HG03432 (cell line): Measurements from ENCODE around the gene UFD1.

ENCODE experiments used
- ATAC-seq: cut with Tn5 transposase; IDR thresholded peaks from one replicate; pipeline ENCODE4 v1.9.1; 2021; ENCODE audit warnings: mild to moderate bottlenecking, moderate library complexity; ENCODE audit not compliant: unreplicated experiment

UFD1 gene

GRCh38 chr22:19497245-19497644 is 18.3 kb upstream of the UFD1 start:
- ATAC-seq = no peak

GRCh38 chr22:19496324-19496630 is 17.3 kb upstream of the UFD1 start:
- ATAC-seq = no peak

DNA sequence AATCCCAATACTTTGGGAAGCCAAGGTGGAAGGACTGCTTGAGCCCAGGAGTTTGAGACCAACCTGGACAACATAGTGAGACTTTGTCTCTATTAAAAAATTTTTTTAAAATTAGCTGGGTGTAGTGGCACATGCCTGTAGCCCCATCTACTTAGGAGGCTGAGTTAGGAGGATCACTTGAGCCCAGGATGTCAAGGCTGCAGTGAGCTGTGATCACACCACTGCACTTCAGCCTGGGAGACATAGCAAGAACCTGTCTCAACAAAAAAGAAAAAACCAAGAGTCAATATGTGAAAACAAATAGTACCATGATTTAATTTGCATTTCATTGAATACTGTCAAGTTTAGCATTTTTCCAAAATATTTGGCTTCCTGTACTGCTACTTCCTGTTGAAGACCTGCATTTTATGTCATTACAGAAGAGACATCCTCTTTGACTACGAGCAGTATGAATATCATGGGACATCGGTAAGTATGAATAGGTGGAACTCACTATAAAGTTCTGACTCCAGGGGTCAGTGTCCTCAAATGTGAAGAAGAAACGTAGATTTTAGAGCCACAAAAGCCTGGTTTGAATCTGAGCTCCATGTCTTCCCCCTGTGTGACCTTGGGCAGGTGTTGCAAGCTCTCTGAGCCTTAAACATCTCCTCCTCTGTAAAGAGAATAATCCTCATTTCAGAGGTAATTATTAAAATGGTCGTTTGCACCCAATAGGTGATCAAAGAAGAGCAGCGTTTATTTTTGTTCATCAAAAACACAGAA is 16.8 kb upstream of the UFD1 start:
- no peak for ATAC-seq

DNA sequence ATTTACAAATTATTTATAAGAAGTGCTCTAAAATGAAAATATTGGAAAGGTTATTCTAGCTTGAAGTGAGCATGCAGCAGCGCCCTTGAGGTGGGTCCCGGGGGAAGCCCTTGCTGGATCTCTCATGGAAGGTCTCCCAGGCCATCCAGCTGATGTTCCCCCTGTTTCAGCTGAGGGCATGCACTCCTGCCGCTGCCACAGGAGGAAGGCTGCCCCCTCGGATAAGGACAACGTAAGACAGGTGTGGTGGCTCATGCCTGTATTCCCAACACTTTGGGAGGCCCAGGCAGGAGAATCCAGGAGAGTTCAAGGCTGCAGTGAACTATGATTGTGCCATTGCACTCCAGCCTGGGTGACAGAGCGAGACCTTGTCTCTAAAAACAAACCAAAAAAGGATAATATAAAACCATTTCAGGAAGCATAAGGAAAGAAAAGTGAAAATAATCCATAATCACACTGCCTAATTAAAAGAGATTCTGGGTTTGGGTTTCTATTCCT is 15.7 kb upstream of the UFD1 start:
- no peak for ATAC-seq

DNA sequence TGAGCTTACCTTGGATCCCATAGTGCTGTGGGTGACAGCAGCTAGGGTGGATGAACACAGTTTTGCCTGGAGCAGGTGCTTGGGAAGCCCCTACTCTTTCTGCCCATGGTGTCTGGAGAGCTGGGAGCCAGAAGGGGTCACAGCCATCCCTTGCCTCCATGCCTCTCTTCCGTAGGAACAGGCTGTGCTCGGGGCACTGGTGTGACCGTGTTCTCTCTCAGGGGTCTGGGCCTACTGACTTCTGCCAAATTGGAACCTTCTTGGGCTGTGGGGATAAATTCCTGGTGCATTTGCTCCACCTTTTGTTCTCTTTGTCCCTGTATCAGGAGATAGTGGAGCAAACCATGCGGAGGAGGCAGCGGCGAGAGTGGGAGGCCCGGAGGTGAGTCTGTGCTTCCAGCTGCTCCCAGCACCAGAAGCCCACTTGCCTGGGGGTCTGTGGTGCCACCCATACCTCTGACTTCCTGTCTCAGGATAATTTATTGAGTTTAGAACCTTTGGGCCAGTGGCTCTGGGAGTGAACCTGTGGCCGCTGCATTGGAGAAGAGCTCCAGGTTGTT is 15.1 kb upstream of the UFD1 start:
- no peak for ATAC-seq

- no peak for ATAC-seq
Observed at GRCh38 chr22:19492504-19493174, 13.6 kb upstream of the UFD1 start.

DNA sequence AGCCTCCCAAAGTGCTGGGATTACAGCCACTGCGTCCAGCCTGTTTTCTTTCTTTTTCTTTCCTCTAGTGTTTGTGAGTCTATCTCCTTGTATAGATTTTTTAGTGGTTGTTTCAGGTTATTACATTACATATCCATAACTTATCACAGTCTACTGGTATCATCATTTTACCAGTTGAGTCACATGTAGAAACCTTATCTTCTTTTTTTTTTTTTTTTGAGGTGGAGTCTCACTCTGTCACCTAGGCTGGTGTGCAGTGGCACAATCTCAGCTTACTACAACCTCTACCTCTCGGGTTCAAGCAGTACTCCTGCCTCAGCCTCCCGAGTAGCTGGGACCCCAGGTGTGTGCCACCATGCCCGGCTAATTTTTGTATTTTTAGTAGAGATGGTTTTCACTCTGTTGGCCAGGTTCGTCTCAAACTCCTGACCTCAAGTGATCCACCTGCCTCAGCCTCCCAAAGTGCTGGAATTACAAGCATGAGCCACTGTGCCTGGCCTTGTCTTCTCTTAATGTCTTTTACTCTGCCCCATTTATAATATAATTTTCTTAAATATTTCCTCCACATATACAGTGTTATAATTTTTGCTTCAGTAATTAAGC is 11.7 kb upstream of the UFD1 start:
- no peak for ATAC-seq

DNA sequence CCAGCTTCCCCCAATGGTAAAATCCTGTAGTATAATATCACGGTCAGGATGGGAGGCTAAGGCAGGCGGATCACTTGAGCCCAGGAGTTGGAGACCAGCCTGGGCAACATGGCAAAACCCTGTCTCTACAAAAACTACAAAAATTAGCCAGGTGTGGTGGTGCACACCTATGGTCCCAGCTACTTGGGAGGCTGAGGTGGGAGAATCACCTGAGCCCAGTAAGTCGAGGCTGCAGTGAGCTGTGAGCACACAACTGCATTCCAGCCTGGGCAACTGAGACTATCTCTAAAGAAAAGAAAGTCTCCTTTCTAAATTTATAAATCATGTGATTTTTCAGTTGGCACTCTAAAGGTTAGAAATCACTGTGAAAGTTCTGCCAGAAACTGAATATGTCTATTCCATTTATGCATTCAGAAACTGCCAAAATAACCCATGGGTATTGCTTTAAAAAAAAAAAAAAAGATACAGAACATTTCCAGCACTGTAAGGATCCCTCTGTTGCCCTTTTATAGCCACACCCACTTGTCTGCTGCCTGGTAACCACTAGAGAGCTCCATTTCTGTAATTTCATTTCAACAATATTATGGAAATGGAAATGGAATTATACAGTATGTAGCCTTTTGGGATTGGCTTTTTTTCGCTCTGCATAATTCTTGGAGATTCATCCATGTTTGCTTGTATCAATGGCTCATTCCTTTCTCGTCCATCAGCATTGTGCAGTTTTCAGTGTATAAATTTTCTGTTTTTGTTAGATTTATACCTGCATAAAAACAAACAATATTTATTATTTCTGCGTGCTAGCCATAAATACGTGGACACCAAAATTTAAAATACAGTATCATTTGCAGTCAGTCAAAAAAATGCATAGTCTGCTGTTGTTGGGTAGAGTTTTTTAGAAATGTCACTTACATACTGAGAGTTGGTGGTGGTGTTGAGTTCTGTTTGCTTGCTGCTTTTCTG is 10.2 kb upstream of the UFD1 start:
- ATAC-seq = no peak

- no peak for ATAC-seq
Observed at GRCh38 chr22:19488285-19488684, 9.3 kb upstream of the UFD1 start.

DNA sequence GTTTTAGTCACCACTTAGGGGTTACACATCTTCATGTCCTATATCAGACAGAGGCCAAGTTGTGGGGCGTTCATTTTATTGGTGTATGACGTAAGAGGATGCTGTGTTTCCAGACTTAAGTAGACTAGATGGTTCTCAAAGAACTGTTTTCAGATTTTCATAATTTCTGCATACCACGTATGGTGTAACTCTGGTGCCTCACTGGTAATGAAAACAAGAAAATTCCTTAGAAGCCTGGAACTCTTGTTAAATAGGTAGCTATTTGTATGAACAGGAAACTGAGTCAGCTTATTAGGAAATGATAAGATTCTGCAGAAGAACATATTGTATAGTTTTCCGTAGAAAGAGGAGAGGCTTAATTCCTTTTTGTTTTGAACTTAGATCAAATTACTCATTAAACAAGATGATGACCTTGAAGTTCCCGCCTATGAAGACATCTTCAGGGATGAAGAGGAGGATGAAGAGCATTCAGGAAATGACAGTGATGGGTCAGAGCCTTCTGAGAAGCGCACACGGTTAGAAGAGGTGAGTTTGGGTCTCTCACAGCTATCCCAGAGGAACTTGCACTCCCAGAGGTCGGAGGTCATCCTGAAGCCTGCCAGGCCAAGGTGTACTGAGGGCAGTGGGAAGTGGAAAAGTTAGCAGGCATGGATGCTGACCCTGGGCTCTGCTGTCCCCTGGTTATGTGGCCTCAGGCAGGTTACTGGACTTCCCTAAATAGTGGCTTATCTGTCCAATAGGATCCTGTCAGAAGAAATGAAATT is 4.7 kb upstream of the UFD1 start:
- no peak for ATAC-seq

- no peak for ATAC-seq
Observed at GRCh38 chr22:19482297-19482696, 3.3 kb upstream of the UFD1 start.

DNA sequence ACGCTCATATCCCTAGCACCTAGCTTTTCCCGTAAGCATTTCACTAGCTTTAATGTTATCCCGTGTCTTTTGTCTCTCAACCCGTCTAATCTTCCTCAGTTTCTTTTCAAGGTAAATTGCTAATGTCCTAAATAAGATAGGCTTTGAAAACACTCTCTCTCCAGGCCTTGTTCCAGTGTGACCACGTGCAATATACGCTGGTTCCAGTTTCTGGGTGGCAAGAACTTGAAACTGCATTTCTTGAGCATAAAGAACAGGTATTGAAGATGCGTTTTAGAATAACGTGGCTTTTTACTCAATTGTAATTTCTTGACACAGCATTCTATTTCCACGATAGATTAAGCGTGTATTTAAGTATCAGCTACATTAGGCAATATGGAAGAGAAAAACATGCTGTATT is 1.8 kb upstream of the UFD1 start:
- no peak for ATAC-seq

GRCh38 chr22:19480173-19480568 is 1.2 kb upstream of the UFD1 start:
- no peak for ATAC-seq

GRCh38 chr22:19479355-19480172 is 571 bp upstream of the UFD1 start, which contains the start of gene CDC45:
CDC45 (plus strand) TSS chr22:19479920; CDS start chr22:19479969, 49 bp downstream.
- ATAC-seq = peak; percentile 83

DNA sequence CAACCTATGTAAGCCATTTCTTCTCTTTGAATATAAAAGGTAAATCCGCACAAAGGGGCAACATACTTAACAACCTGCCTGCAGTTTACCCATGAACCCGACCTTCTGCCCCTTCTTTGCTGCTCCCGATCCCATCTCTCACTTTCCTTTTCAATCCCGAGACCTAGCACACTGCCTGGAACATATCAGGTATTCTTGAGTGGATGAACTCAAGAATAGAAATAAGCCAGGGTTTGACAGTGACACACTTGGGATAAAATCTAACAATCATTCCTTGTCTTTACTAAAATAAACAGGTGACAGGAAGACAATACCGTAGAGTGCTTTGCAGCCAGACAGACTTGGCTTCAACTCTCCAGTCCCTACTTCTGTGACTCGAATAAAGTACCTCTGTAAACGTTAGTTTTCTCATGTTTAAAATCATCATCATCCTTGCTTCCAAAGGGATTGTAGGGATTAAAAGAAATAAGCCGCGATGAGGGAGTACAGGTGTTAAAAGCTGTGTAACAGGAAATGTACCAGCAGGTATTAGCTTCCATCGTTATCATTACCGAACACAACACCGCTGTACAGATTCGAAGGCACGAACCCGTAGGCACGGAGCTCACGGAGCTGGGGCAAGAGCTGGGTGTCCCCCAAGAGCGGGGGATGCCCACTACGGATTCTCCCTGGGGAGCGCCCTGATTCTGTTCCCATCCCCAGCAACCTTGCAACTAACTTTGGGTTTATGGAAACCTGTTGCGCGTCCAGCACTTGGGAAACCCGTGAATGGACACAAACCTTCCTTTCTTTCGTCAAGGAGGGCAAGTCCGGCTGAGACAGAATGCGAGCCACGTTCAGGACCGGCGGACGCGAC is 720 bp downstream of the UFD1 start:
- no peak for ATAC-seq

GRCh38 chr22:19477321-19478044 is 1.5 kb downstream of the UFD1 start:
- no peak for ATAC-seq

DNA sequence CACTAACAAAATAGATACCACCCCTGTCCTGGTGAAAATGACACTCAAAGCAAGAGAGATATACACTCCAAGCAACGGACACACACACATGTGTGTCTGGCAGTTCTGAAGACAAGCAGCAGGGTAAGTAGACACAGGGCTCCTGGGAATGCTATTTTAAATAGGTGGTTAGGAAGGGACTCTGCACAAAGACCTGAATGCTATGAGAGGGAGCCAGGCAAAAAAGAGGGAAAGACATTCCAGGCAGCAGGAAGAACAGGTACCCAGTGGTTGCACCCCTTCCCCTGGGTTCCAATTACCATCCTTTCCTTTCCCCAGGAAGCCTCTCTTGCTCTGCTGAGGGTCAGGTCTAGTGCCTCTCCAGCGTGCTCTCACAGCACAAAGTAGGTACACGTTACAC is 3.0 kb downstream of the UFD1 start:
- no peak for ATAC-seq
